ENCODE measurements around the gene APOB.

APOB gene

GRCh38 chr2:21010813-21011439, 32.9 kb downstream of the APOB start:
- TF ChIP-seq GATA2 (IDR thresholded peaks at IDR 0.05; ENCODE audit: low read depth, low read length) (no peak; the same call in 1 of the 2 replicates), GATA3 (IDR thresholded peaks at IDR 0.05; ENCODE audit: low read depth, low read length) (no peak)

DNA sequence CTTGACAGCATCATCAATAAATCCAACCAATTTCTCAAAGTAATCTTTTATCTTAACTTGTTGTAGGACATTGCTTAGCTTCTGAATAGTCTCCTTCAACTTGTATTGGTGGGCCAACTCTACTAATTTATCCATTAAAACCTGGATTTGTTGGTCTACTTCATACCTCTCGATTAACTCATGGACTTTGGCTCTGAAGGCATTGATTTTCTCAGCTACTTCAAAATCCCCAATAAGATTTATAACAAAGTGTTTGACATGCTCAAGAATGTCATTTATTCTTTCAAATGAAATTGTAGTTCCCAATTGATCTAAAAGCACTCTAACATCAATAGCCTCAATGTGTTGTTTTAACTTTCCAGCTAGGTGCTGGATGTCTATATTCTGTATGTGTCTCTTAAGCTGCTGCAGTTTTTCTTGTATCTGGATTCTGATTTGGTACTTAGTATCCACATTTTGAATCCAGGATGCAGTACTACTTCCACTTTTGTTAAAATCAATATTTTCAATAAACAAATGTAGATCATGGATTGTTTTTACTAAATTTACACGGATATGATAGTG, 34.1 kb downstream of the APOB start:
- TF ChIP-seq GATA3 (IDR thresholded peaks at IDR 0.05; ENCODE audit: low read depth, low read length) (no peak), GATA2 (IDR thresholded peaks at IDR 0.05; ENCODE audit: low read depth, low read length) (no peak)

- TF ChIP-seq GATA2 (IDR thresholded peaks at IDR 0.05; ENCODE audit: low read depth, low read length) (no peak), GATA3 (IDR thresholded peaks at IDR 0.05; ENCODE audit: low read depth, low read length) (no peak)
These were observed 34.8 kb downstream of the APOB start for GRCh38 chr2:21008790-21009661.

GRCh38 chr2:21008014-21008789, 35.7 kb downstream of the APOB start:
- TF ChIP-seq GATA2 (IDR thresholded peaks at IDR 0.05; ENCODE audit: low read depth, low read length) (no peak), GATA3 (IDR thresholded peaks at IDR 0.05; ENCODE audit: low read depth, low read length) (no peak)

- no peak for TF ChIP-seq GATA3 (IDR thresholded peaks at IDR 0.05; ENCODE audit: low read depth, low read length)
- TF ChIP-seq GATA2 (IDR thresholded peaks at IDR 0.05; ENCODE audit: low read depth, low read length): no peak
These were observed 36.5 kb downstream of the APOB start for GRCh38 chr2:21007129-21008013.

- no peak for TF ChIP-seq GATA2 (IDR thresholded peaks at IDR 0.05; ENCODE audit: low read depth, low read length)
- no peak for TF ChIP-seq GATA3 (IDR thresholded peaks at IDR 0.05; ENCODE audit: low read depth, low read length)
These were observed 37.3 kb downstream of the APOB start for GRCh38 chr2:21006423-21007128.

- TF ChIP-seq GATA2 (IDR thresholded peaks at IDR 0.05; ENCODE audit: low read depth, low read length): no peak
- TF ChIP-seq GATA3 (IDR thresholded peaks at IDR 0.05; ENCODE audit: low read depth, low read length): no peak
These were observed 38.0 kb downstream of the APOB start for GRCh38 chr2:21005700-21006422.

GRCh38 chr2:21005111-21005699, 38.7 kb downstream of the APOB start:
- no peak for TF ChIP-seq GATA2 (IDR thresholded peaks at IDR 0.05; ENCODE audit: low read depth, low read length)
- TF ChIP-seq GATA3 (IDR thresholded peaks at IDR 0.05; ENCODE audit: low read depth, low read length): no peak

- TF ChIP-seq GATA2 (IDR thresholded peaks at IDR 0.05; ENCODE audit: low read depth, low read length) (no peak), GATA3 (IDR thresholded peaks at IDR 0.05; ENCODE audit: low read depth, low read length) (no peak)
These were observed 39.7 kb downstream of the APOB start for GRCh38 chr2:21004181-21004572.

GRCh38 chr2:21003572-21004180, 40.2 kb downstream of the APOB start:
- TF ChIP-seq GATA2 (IDR thresholded peaks at IDR 0.05; ENCODE audit: low read depth, low read length) (no peak), GATA3 (IDR thresholded peaks at IDR 0.05; ENCODE audit: low read depth, low read length) (no peak)

GRCh38 chr2:21002814-21003192, 41.1 kb downstream of the APOB start:
- TF ChIP-seq GATA3 (IDR thresholded peaks at IDR 0.05; ENCODE audit: low read depth, low read length): no peak
- TF ChIP-seq GATA2 (IDR thresholded peaks at IDR 0.05; ENCODE audit: low read depth, low read length): no peak
